HEK293T (cell line): ENCODE data around the gene PODNL1.

Experiments used
- ARNT ChIP-seq: fragments of 450-650 bp; IDR thresholded peaks from 2 replicates; pipeline ENCODE4 v1.6.1; 2017; ENCODE audit warnings: mild to moderate bottlenecking
- BHLHE40 ChIP-seq: fragments of 450-650 bp; IDR thresholded peaks from 2 replicates; pipeline ENCODE4 v1.6.1; 2016; ENCODE audit warnings: mild to moderate bottlenecking, moderate library complexity, borderline replicate concordance
- CTBP1 ChIP-seq: fragments of 450-650 bp; IDR thresholded peaks from 2 replicates; pipeline ENCODE4 v1.6.1; 2016; ENCODE audit warnings: borderline replicate concordance
- FOXA1 ChIP-seq: fragments of 450-650 bp; IDR thresholded peaks from 2 replicates; pipeline ENCODE4 v1.6.1; 2016; ENCODE audit warnings: mild to moderate bottlenecking
- FOXK2 ChIP-seq: fragments of 450-650 bp; IDR thresholded peaks from 2 replicates; pipeline ENCODE4 v1.6.1; 2016; ENCODE audit warnings: mild to moderate bottlenecking
- FOXM1 ChIP-seq: fragments of 450-650 bp; IDR thresholded peaks from 2 replicates; pipeline ENCODE4 v1.6.1; 2017; ENCODE audit warnings: mild to moderate bottlenecking, borderline replicate concordance
- HDGF ChIP-seq: fragments of 450-650 bp; IDR thresholded peaks from 2 replicates; pipeline ENCODE4 v1.6.1; 2017; ENCODE audit warnings: antibody characterized with exemption, borderline replicate concordance
- NFRKB ChIP-seq: fragments of 450-650 bp; IDR thresholded peaks from 2 replicates; pipeline ENCODE4 v1.6.1; 2016; ENCODE audit warnings: mild to moderate bottlenecking, moderate library complexity
- SUZ12 ChIP-seq: fragments of 450-650 bp; IDR thresholded peaks from 2 replicates; pipeline ENCODE4 v1.6.1; 2016; ENCODE audit warnings: mild to moderate bottlenecking
- TARDBP ChIP-seq: fragments of 450-650 bp; IDR thresholded peaks from 2 replicates; pipeline ENCODE4 v1.6.1; 2016

DNA sequence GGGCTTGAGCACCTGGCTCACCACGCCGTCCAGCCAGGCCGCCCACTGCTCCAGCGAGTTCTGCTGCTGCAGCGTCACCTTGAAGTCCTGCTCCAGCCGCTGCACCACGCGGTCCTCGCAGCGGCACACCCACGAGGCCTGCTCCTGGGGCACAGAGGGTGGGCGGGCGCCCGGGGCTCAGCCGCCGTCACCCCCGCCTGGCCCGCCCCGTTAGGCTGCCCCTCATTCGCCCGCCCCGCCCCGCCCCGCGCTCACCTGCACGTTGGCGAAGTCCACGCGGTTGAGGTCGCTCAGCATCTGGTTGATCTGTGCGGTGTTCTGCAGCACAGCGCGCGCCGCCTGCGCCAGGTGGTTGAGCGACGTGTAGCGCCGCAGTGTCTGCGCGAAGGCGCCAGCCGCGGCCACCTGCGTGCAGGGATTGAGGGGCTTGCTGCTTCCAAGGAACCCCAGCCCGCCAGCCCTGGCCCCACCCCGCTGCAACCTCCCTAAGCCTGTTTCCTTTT is 25.4 kb upstream of the PODNL1 start:
- no peak for TF ChIP-seq TARDBP
- no peak for TF ChIP-seq FOXA1
- TF ChIP-seq SUZ12: no peak
- TF ChIP-seq HDGF: no peak
- TF ChIP-seq ARNT: no peak
- no peak for TF ChIP-seq NFRKB
- no peak for TF ChIP-seq CTBP1
- no peak for TF ChIP-seq FOXK2
- no peak for TF ChIP-seq FOXM1
- no peak for TF ChIP-seq BHLHE40
